GM12892 (cell line): ENCODE data around the gene SCT.

Experiments used
- DNase-seq: peaks from one replicate; pipeline ENCODE4 v3.0.0; 2011; ENCODE audit not compliant: insufficient read length
- FAIRE-seq: peaks from 2 replicates; lab custom pipeline; 2011; peaks lifted over from hg19 to GRCh38; lab: Jason Lieb, UNC
- POLR2A ChIP-seq: IDR thresholded peaks from 2 replicates; pipeline ENCODE4 v1.6.1; 2011; ENCODE audit warnings: low read depth, low read length, control low read depth
- POLR2AphosphoS5 ChIP-seq: IDR thresholded peaks from 2 replicates; pipeline ENCODE4 v1.6.1; 2011; ENCODE audit warnings: low read depth, low read length, control low read depth
- TAF1 ChIP-seq: IDR thresholded peaks from 2 replicates; pipeline ENCODE4 v1.6.1; 2011; ENCODE audit warnings: low read depth, mild to moderate bottlenecking, control low read depth, low read length, borderline replicate concordance

SCT gene

GRCh38 chr11:624705-625635, 2.0 kb downstream of the SCT start, which contains the start of gene CDHR5:
CDHR5 (minus strand) TSS chr11:624955; CDS start chr11:624902, 53 bp downstream.
- FAIRE-seq: no peak
- TF ChIP-seq TAF1: no peak
- no peak for TF ChIP-seq POLR2A
- no peak for TF ChIP-seq POLR2AphosphoS5
- DNase-seq: no peak

GRCh38 chr11:623999-624704, 2.8 kb downstream of the SCT start:
- TF ChIP-seq POLR2A (no peak), POLR2AphosphoS5 (no peak), TAF1 (no peak)
- DNase-seq (no peak), FAIRE-seq (no peak)

- DNase-seq: no peak
- no peak for FAIRE-seq
These were observed 3.6 kb downstream of the SCT start for GRCh38 chr11:623349-623869.

GRCh38 chr11:621838-622237, 5.1 kb downstream of the SCT start:
- DNase-seq (no peak), FAIRE-seq (no peak)
- TF ChIP-seq POLR2AphosphoS5 (no peak), POLR2A (no peak), TAF1 (no peak)

More at GRCh38 chr11:623349-623869, 3.6 kb downstream of the SCT start:
- TF ChIP-seq TAF1 (no peak), POLR2AphosphoS5 (no peak), POLR2A (no peak)

GRCh38 chr11:620935-621814, 5.8 kb downstream of the SCT start:
- DNase-seq (no peak), FAIRE-seq (no peak)
- 0 out of 2 replicates have a peak, but pooled peaks have one; percentile 33 for TF ChIP-seq POLR2AphosphoS5
- no peak for TF ChIP-seq POLR2A
- TF ChIP-seq TAF1: no peak

- FAIRE-seq: no peak
- no peak for TF ChIP-seq TAF1
- no peak for TF ChIP-seq POLR2AphosphoS5
- TF ChIP-seq POLR2A: no peak
- no peak for DNase-seq
These were observed 6.8 kb downstream of the SCT start for GRCh38 chr11:620201-620600.

GRCh38 chr11:619628-620050, 7.3 kb downstream of the SCT start:
- no peak for TF ChIP-seq POLR2AphosphoS5
- TF ChIP-seq TAF1: no peak
- no peak for TF ChIP-seq POLR2A
- DNase-seq: no peak
- no peak for FAIRE-seq

- DNase-seq (no peak), FAIRE-seq (no peak)
- TF ChIP-seq POLR2A (no peak), TAF1 (no peak), POLR2AphosphoS5 (no peak)
These were observed 7.9 kb downstream of the SCT start for GRCh38 chr11:618856-619627.

- TF ChIP-seq POLR2A: no peak
- no peak for TF ChIP-seq TAF1
- TF ChIP-seq POLR2AphosphoS5: no peak
- no peak for FAIRE-seq
- DNase-seq: no peak
These were observed 8.9 kb downstream of the SCT start for GRCh38 chr11:617912-618682.

GRCh38 chr11:617199-617911, 9.6 kb downstream of the SCT start:
- no peak for FAIRE-seq
- no peak for DNase-seq
- TF ChIP-seq POLR2AphosphoS5 (no peak), TAF1 (no peak), POLR2A (no peak)
